B cell (primary cell): ENCODE measurements around the gene DRD1.

Source experiments
- EZH2 ChIP-seq: IDR thresholded peaks from 2 replicates; pipeline ENCODE4 v1.6.1; 2012; ENCODE audit warnings: borderline replicate concordance, low read depth, mild to moderate bottlenecking, moderate library complexity, low read length; ENCODE audit not compliant: insufficient read depth, poor library complexity, severe bottlenecking
- TF ChIP-seq, protein P1 (sequence below): fragments of 200-600 bp; IDR thresholded peaks from one replicate; pipeline ENCODE4 v1.8.0; 2022; ENCODE audit warnings: antibody characterized with exemption, mild to moderate bottlenecking

DNA sequence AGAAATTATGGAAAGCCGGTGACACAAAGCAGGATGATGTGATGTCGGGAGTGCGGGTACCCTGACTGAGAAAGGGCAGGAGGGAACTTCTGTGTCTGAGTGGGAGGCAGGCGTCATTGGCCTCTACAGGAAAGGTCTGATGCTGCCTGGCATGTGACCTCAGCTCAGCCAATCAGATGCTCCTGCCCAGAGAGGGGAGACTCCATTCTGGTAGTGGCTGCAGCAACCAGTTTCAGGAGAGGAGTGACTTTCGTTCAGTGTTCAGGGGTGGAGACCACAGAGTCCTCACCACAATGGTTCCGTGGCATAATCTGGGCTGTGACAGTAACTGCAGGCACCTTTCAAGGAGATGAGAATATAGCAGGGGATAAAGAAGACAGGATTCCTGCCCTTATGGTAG lies 27.6 kb upstream of the DRD1 start:
- TF ChIP-seq, protein P1, sequence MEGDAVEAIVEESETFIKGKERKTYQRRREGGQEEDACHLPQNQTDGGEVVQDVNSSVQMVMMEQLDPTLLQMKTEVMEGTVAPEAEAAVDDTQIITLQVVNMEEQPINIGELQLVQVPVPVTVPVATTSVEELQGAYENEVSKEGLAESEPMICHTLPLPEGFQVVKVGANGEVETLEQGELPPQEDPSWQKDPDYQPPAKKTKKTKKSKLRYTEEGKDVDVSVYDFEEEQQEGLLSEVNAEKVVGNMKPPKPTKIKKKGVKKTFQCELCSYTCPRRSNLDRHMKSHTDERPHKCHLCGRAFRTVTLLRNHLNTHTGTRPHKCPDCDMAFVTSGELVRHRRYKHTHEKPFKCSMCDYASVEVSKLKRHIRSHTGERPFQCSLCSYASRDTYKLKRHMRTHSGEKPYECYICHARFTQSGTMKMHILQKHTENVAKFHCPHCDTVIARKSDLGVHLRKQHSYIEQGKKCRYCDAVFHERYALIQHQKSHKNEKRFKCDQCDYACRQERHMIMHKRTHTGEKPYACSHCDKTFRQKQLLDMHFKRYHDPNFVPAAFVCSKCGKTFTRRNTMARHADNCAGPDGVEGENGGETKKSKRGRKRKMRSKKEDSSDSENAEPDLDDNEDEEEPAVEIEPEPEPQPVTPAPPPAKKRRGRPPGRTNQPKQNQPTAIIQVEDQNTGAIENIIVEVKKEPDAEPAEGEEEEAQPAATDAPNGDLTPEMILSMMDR = no peak
- TF ChIP-seq EZH2 = no peak
